NCI-H2107 (cell line): ENCODE measurements around the gene STRN3.
"Not testable (repeated sequence)": the region's sequence is repeated elsewhere in the genome, so short reads cannot be mapped to it uniquely, and the experiment has no call there.

Experiments used
- DNase-seq: peaks from one replicate; lab custom pipeline; 2025; lab: John Stamatoyannopoulos, UW

STRN3 gene

DNA sequence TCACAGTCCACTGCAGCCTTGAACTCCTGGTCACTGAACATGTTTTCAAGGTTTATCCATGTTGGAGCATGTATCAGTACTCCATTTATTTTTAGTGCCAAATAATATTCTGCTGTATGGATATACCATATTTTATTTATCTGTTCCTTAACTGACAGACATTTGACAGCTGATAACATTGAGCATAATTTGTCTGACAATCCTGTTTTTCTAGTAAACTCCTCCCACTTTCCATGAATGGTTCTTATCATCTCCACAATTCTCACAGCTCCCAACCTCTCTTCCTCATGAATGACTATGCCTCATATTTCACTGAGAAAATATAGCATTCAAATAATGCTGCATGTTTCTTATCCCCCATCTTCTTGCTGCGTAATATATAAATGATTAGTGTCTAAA lies 118.5 kb downstream of the STRN3 start:
- DNase-seq, result no peak

- no peak for DNase-seq
Measured at GRCh38 chr14:30906752-30907658, 119.2 kb downstream of the STRN3 start.

DNA sequence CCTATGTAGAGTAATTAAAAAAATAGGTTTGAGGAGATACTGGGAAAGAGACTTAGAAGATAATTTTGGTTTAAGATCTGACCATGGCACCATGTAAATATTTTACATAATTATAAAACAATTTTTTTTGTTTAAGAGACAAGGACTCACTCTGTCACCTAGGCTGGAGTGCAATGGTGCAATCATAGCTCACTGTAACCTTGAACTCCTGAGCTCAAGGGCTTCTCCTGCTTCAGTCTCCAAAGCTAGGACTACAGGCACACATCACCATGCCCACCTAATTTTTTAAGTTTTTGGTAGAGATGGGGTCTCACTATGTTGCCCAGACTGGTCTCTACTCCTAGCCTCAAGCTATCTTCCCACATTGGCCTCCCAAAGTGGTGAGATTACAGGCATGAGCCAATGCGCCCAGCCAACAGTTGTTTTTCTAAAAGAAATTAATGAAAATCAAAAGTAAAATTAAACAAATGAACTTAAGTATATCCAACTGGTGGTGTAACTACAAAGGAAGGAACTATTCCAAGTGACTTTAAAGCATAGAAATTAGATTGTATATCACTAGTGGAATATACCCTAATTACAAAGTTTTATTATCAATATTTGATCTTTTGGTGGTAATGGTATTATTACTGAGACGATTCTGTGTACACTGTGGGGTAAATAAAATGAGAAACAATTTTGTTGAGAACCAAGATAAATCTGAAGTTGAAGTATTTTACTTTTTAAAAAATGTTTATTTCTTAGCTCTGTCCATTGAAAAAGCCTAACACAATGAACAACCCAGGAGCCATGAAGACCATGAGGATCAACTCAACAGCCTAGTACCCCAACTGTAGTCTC lies 122.7 kb downstream of the STRN3 start:
- DNase-seq, result no peak

DNA sequence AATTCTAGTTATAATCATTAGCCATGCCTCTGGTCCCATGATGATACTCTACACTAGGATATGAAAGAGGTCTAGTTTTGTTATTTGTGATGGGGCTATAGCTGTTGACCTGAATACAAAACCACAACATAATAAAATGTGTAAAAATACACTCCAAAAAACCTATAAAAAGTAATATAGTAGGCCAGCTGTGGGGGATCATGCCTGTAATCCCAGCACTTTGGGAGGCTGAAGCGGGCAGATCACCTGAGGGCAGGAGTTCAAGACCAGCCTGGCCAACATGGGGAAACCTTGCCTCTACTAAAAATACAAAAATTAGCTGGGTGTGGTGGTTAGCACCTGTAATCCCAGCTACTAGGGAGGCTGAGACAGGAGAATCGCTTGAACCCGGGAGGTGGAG lies 129.1 kb downstream of the STRN3 start:
- DNase-seq, result not testable (repeated sequence)

- DNase-seq, result no peak
Measured at GRCh38 chr14:30896435-30896834, 129.7 kb downstream of the STRN3 start.

DNA sequence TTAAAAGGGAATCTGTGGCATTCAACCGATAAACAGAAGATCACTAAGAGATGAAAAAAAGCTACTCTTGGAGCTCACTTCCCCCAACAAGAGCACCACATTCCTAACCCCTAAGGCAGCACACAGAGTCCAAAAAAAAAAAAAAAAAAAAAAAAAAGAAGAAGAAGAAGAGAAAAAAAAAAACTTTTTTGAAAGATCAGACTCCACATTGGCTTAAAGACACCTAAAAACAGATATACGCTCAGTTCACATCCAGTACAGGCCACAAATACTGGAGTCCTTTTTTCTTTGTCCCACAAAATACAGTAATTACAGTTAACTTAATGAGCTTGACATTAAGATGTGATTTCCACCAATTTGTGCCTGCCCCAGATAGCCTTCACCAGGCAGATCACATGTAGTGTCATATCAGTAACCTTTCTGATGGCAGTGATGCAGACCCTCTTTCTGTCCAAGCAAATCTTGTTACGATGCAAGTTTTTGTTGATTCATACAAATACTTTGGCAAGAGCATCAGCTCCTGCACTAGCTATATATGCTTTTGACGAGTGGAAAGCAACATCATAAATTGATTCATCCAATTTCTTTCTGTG lies 131.2 kb downstream of the STRN3 start:
- DNase-seq, result no peak

DNA sequence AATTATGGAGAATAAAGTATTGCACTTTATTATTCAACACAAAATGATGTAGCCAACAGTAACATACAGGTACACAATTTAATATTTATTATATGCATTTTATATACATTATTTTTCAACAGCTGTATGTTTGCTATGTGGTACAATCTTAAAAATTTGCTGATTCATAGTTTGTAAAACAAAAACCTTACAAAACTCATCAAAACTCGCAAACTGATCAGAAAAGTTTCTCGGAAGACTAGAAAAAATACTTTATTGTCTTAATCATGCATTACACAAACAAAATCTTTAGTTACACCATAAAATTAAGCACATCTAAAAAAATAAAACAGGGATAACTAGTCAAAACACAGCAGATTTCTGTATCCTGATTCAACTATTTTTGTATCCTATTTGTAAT lies 132.4 kb downstream of the STRN3 start:
- no peak for DNase-seq

DNA sequence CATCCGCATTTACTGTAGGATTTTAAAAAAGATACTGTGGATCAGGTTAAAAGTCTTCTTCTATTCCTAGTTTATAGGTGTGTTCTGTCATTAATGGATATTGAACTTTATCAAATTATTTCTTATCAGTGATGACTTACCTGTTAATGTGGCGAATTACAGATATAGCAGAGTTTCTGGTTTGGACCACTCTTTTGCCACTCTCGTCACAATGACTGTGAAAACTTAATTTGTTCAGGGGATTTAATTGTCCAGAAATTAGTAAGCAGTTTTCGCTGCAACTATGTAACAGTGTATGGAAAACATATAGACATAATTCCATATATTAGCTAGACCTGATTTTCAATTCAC lies 137.0 kb downstream of the STRN3 start:
- DNase-seq, result no peak

DNA sequence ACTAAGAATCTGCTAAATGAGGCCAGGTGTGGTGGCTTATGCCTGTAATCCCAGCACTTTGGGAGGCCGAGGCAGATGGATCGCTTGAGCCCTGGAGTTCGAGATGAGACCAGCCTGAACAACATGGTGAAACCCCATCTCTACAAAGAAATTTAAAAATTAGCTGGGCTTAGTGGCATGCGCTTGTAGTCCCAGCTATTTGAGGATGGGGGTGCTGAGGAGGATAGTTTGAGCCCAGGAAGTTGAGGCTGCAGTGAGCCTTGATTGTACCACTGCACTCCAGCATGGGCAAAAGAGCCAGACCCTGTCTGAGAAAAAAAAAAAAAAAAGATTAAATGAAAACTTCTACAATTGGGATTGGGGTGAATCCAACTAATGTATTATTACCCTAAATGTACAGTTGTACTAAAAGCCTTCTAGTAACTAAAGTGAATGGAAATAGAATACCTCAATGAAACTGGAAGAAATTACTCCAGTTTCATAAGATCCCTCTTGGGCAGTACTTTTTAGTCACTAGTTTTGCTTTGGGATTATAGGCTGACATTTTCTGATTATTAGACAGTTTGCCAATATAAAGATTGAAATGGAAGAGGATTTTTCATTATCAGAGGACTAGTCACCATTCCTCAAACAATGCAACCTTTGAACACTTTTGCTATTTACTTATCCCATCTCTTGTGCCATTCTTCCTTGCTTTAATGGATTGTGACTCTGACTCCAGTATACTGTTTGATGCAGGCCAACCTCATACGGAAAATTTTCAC lies 137.5 kb downstream of the STRN3 start:
- DNase-seq, result no peak

DNA sequence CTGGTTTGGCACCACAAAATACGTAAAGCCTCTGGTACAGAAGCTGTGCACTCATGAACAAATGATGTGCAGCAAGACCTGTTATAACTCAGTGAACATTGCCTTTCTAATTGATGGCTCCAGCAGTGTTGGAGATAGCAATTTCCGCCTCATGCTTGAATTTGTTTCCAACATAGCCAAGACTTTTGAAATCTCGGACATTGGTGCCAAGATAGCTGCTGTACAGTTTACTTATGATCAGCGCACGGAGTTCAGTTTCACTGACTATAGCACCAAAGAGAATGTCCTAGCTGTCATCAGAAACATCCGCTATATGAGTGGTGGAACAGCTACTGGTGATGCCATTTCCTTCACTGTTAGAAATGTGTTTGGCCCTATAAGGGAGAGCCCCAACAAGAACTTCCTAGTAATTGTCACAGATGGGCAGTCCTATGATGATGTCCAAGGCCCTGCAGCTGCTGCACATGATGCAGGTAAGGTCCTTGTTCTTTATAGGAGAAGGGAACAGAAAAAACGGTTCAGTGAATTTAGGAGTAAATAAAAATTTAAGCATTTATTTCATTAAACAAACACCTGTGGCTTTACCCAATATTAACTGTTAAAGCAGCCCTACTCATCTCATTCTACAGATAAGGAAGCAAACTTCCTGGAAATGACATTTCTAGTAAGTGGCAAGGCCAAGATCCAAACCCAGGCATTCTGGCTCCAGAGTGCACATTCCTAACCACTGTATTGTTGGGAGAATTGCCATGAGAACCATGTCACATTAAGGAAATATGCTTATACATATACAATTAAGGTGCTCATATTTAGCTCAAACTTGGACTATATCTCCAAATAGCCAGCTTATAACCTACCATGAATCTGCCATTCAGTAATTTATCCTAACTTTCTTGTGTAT lies 140.1 kb downstream of the STRN3 start:
- no peak for DNase-seq

DNA sequence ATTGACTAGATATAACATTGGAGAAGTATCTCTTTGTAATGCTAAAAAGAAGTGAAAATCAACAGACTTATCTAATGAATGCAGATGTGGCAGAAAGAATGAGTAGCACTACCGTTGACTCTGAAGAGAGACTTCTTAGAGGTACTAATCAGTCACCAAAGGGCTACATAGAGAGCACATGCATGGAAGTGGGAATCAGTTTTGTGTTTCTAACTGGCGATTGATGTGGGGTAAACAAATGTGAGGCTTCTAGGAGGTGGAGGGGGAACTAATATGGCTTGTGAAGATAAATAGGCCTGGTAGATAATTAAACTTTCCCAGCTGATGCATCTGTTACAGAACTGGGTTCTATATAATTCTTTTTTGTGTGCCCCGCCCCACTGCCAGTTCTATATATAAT lies 141.3 kb downstream of the STRN3 start:
- DNase-seq, result no peak

- DNase-seq, result no peak
Measured at GRCh38 chr14:30883508-30884294, 142.5 kb downstream of the STRN3 start.

DNA sequence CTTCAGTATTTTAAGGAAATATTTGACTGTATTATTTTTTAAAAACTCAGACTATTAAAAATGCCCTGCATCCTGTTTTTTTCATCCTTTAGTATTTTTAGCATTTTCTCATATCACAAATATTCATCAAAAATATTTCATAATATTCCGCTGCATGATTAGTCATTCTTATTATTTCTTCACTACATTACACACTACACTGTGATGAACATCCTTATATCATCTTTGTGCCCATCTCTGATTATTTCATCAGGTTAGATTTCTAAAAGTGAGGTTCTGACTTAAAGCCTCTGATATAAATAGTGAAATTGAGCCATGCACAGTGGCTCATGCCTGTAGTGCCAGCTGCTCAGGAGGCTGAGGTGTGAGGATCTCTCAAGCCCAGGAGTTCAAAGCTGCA lies 143.7 kb downstream of the STRN3 start:
- DNase-seq, result no peak

GRCh38 chr14:30876692-30877091 lies 149.5 kb downstream of the STRN3 start:
- DNase-seq, result no peak

DNA sequence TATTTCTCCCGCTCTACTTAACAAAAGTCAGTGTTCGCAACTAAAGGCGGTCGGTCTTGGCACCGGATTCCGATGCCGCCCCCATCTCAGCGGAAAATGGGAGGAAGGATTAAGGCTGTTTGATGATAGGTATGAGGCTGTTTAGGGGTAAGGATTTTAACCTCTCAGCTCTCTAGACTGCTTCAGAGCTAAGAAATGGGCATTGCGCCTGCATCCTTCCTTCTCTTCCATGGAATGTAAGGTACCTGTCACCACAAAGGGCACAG lies 150.5 kb downstream of the STRN3 start:
- DNase-seq, result no peak

DNA sequence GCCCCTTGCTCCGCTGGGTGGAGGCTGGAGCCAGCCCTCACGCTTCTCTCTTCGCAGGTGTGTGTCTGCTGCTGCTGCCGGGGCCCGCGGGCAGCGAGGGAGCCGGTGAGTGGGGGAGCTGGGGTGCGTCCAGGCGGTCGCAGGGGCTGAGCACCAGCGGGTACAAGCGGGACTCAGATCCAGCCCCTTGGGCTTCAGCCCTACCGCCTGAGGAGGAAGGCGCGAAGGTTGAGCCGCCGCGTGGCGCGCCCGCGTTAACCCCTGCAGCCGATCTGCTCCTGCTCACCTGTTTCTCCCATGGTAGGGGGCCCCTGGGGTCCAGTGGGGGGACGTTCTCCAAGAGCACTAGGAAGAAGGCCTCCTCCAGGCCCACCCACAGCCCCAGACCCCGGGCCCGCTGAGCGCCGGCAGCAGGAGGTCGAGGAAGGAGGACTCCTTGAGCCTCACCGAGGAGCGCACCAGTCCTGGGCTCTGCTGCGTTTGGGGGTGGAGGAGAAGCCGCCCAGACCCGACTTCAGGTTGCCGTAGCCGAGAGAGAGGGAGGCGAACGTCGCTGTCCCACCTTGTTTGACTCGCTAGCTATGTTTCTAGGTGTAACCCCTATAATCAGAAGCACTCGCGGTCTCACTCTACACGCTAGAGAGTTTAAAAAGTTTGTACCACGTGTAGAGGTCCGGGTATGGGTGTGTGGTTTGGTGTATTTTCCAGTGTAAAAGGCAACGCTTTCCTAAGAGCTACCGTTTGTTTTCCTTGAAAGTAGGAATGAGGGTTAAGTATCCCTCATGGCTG lies 151.0 kb downstream of the STRN3 start:
- peak; percentile 34 for DNase-seq

DNA sequence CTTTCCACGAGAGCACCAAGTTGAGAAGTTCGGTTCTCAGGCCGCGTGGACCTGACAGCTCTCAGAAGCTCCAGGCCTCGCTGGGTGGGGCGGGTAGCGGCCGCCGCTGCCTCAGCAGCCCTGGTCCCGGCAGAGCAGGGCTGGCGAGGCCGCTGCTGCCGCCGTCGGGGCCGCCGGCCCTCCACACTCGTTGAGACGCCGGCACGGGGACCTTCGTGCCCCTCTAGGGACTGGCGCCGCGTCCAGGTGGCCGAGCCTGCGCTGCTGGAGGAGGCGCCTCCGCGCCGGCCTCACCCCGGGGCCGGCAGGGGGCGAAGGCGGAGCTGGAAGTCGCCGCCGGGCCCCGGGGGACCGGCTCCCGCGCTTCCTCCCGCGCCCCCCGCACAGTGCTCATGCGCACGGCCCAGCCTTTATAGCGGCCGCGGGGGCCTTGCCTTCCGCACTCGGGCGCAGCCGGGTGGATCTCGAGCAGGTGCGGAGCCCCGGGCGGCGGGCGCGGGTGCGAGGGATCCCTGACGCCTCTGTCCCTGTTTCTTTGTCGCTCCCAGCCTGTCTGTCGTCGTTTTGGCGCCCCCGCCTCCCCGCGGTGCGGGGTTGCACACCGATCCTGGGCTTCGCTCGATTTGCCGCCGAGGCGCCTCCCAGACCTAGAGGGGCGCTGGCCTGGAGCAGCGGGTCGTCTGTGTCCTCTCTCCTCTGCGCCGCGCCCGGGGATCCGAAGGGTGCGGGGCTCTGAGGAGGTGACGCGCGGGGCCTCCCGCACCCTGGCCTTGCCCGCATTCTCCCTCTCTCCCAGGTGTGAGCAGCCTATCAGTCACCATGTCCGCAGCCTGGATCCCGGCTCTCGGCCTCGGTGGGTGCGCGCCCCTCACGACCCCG lies 151.8 kb downstream of the STRN3 start, which contains the start of gene COCH:
Gene COCH (plus strand): TSS at position 440 of the 879 bp plus-strand sequence. CDS start 380 bp downstream, at position 820.
- peak; percentile 46 for DNase-seq

DNA sequence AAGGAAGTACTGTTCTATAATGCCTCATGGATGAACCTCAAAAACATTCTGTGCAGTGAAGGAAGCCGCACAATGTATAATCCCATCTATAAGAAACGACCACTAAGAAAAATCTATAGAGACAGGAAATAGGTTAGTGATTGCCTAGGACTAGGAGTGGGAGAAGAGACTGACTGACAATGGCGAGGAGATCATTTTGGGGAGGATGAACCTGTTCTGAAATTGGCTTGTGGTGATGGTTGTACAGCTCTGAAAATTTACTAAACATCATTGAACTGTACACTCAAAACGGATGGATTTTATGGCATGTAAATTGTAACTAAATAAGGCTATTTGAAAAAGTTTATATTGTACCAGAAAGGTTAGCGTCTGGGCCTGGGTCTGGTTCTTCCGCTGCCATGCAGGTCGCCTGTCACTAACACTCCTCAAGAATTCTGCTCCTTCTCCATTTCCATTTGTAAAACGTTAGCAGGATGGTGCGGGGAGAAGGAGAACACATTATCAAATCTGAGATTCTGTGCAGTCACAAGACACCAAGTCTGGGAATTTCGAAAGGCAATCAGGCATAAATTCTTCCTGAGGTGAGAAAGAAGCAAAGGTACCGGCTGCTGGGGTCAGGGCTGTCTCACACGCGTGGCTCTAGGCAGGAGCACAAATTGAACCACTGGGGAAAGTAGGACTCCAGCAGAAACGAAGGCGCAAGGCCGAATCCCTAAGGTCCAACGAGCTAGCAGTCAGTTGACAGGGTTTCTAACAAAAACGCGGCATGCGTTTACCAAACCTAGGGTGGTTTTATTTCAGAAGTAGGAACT lies 152.7 kb downstream of the STRN3 start:
- DNase-seq, result no peak
